Measurements from ENCODE around the gene DICER1.

DNA sequence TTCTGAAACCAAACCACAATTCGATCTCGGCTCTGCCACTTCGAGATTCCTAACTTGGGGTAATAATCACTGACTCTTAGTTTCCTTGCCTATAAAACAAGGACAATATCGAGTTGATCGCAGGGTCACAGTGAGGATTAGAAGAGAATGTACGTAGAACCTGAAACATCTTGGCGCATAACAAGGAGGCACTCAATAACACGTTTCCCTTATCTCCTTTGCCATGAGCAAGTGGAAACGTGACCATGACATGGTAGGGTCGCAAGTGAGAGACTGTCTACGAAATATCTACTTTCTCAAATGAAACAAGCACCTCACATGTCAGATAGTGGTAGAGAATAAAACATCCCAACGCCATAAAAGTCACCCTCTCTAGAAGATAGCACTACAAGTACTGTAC is 2.3 kb downstream of the DICER1 start:
- no peak for TF ChIP-seq POLR2A (IDR thresholded peaks at IDR 0.05)
- TF ChIP-seq, protein P1, sequence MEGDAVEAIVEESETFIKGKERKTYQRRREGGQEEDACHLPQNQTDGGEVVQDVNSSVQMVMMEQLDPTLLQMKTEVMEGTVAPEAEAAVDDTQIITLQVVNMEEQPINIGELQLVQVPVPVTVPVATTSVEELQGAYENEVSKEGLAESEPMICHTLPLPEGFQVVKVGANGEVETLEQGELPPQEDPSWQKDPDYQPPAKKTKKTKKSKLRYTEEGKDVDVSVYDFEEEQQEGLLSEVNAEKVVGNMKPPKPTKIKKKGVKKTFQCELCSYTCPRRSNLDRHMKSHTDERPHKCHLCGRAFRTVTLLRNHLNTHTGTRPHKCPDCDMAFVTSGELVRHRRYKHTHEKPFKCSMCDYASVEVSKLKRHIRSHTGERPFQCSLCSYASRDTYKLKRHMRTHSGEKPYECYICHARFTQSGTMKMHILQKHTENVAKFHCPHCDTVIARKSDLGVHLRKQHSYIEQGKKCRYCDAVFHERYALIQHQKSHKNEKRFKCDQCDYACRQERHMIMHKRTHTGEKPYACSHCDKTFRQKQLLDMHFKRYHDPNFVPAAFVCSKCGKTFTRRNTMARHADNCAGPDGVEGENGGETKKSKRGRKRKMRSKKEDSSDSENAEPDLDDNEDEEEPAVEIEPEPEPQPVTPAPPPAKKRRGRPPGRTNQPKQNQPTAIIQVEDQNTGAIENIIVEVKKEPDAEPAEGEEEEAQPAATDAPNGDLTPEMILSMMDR (IDR thresholded peaks at IDR 0.05), result no peak
